GM15510 (cell line): ENCODE measurements around the gene CNTLN.

ENCODE experiments used
- POLR2A ChIP-seq: IDR thresholded peaks from 3 replicates; pipeline ENCODE4 v1.6.1; 2011; ENCODE audit warnings: borderline replicate concordance; ENCODE audit not compliant: insufficient read length; ENCODE audit errors: extremely low read depth

The CNTLN gene

GRCh38 chr9:17140418-17140817 lies 5.6 kb downstream of the CNTLN start:
- no peak for TF ChIP-seq POLR2A

DNA sequence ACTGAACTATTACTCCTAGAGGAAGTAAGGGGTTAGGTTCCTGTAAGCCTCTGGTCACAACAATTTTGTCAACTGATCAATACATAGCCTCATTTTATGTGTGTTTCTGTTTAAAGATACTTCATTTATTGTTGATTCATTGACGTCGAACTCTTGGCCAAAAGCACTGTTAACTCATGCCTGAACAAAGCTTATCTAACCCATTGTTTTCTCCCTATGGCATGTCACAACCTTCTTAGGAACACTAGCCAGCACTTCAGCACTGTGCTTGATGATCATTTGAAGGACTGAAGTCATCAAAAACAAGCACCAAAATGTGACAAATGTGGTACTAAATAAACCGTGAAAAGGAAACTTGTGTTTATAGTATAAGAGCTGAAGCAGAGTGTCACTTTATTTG lies 13.5 kb downstream of the CNTLN start:
- TF ChIP-seq POLR2A: no peak

DNA sequence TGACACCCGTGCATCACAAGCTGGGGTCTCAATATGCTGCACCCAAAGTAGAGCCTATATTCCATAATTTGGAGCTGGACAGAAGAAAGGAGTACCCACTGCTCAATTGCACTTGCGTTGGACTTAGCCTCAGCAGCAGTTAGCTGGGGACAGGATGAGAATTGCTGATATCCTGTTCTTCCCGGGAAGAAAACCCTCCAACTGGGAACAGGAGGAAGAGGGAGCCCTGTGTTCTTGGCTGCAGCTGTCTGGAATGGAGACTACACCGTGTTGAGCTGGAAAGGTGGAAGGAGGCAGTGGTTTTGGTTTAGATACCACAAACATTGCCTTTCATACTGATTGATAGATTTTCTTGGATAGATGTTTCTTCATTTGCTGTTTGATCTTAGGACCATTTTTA lies 24.6 kb downstream of the CNTLN start:
- no peak for TF ChIP-seq POLR2A

DNA sequence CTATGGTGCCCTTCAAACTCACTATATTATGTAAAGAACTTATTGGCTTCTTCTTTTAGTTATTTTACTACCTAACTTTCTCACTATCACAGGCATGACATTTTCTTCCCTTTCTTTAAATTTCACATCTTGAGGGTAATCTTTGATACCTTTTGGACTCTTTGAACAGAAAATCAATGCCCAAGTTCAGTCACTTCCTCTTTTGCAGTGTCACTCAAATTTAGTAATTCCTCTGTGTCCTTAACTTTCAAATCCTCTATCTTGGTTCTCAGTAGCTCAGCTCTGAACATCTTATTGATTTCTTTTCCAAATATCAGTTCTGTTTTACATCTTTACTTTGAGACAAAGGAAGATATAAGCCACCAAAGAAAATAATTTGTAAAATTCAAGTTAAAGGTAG lies 25.5 kb downstream of the CNTLN start:
- no peak for TF ChIP-seq POLR2A

DNA sequence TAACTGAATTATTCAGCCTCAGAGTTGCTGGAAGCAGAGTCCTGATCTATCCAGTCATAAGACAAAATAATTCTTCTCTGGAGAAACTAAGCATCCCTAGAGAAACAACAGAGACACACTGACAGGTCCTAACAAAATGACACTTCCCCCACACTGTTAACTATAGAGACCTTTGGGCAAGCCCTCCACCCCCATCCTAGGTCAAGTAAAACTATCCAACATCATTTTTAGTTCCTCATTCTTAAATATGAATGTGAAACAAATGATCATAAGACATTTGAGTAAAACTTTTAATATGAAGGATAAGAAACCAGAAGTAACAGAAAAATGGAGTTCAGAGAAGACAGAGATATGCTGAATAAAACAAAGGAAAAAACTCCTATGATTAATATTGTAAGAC lies 30.9 kb downstream of the CNTLN start:
- no peak for TF ChIP-seq POLR2A

DNA sequence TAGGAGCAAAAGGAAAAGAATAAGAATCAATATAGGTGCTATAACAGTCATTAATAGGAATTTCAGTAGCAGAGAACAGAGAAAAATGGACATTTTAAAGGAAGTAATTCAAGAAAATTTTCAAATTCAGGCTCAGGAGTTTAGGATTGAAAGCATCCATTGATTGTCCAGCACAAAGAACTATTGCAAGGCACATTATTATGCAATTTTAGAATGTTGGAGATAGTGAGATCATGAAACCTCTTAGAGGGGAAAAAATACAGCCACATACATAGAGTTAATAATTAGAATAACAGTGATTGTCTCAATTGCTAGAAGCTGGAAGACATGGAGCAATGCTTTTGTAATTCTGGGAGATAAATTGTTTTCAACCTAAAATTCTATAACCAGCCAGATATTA lies 31.5 kb downstream of the CNTLN start:
- no peak for TF ChIP-seq POLR2A

DNA sequence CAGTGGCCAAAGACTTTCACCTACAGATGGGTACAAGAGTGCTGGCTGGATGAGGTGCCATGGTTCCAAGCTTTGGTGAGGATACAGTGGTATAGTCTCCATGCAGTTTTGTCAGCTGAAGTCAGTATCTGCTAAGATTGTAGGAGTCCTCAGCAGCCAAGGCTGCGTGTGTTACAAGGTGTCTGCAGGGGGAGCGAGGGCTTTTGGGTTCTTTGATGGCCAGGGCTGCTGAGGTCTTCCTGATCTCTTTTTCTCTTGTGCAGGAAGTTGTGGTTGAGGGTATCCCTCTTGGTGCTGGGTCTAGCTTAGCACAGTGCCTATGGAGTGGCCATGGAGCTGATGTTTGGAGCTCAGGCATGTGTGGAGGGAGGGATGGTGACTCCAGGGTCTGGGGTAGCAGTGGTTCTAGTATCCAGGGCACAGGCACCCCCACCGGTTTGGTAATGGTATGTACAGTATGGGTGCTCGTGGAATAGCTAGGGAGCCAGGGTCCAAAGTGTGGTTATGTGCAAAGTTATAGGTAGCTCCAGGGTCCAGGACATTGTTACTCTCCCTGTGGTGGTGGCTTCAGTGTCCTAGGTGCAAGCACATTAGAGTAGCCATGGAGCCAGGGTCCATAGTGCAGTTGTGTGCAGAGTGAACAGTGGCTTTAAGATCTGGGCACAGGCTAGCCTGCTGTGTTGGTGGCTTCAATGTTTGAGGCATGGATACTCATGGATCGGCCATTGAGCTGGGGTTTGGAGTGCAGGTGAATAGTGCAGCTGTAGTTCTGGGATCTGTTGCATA lies 36.7 kb downstream of the CNTLN start:
- TF ChIP-seq POLR2A: no peak

- no peak for TF ChIP-seq POLR2A
Observed at GRCh38 chr9:17185481-17186029, 50.7 kb downstream of the CNTLN start.

- TF ChIP-seq POLR2A: no peak
Observed at GRCh38 chr9:17191082-17191481, 56.2 kb downstream of the CNTLN start.

DNA sequence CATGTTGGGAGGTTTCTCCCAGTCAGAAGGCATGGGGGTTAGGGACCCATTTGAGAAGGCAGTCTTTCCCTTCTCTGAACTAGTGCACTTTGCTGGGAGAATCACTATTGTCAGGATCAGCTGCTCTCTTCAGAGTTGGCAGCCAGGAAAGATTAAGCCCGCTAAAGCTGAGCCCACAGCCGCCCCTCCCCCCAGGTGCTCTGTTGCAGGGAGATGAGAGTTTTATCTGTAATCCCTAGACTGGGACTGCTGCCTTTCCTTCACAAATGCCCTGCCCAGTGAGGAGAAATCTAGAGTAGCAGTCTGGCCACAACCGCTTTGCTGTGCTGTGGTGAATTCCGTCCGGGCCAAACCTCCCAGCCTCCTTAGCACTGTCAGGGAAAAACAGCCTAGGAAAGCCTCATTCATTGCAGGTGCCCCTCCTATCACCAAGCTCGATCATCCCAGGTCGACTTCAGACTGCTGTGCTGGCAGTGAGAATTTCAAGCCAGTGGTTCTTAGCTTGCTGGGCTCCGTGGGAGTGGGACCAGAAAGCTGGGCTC lies 69.8 kb downstream of the CNTLN start:
- no peak for TF ChIP-seq POLR2A

DNA sequence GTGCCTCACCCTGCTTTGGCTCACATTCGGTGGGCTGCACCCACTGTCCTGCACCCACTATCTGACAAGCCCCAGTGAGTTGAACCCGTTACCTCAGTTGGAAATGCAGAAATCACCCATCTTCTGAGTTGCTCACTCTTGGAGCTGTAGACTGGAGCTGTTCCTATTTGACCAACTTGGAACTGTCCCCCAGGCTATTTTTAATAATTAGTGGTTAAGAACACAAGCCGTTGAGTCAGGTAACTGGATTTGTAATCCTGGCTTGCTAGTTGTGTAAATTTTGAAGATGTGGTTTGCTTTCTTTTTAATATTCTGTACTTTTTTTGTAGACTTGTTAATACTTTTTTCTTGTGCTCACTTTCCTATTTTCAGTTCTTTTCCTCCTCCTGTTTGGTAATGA lies 81.2 kb downstream of the CNTLN start:
- no peak for TF ChIP-seq POLR2A

- TF ChIP-seq POLR2A: no peak
Observed at GRCh38 chr9:17216646-17217045, 81.8 kb downstream of the CNTLN start.

GRCh38 chr9:17217272-17217671 lies 82.4 kb downstream of the CNTLN start:
- TF ChIP-seq POLR2A: no peak

DNA sequence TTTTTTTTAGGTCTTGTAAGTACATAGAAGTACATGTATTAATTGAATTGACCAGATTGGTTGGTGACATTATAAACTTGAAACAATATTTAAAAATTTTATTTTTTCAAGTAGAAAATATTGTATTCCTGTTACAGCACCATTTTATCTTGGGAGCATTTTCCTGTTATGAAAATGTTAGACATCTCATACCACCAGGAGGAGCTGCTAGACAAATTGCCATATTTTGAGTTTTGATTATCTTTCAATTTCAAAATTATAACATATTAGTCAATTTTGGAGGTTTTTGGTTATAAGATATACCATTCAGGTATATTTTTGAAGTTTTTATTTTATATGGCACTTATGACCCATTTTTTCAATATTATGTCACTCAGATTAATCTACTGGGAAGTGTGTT lies 84.4 kb downstream of the CNTLN start:
- no peak for TF ChIP-seq POLR2A

DNA sequence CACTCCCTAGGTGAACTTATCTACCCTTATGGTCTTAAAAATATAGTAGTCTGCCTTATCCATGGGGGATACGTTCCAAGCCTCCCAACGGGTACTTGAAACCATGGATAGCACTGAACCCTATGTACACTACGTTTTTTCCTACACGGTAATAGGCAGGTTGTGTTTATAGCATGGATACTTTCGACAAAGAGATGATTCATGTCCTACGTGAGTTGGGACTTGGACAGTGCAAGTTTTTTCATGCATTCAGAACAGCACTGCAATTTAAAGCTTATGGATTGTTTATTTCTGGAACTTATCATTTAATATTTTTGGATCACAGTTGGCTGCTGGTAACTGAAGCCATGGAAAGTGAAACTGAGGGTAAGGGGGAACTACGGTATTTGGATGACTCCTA lies 88.1 kb downstream of the CNTLN start:
- no peak for TF ChIP-seq POLR2A

- no peak for TF ChIP-seq POLR2A
Observed at GRCh38 chr9:17225407-17225806, 90.6 kb downstream of the CNTLN start.
